Spleen (tissue), 7 donors: Measurements from ENCODE around the gene IQGAP2.

Experiments
- CTCF ChIP-seq, 11 experiments: fragments of 200-600 bp in 7 of 11; fragments of 450-650 bp in 4 of 11; sonication (generic) in 4 of 11; IDR thresholded peaks in 8 of 11; conservative IDR thresholded peaks in 3 of 11; 1 replicate in 7 of 11; 2 replicates in 4 of 11; pipeline versions ENCODE4 v1.4.0 to v1.8.0; 2016 to 2021; ENCODE audit warnings: antibody characterized with exemption in 11 of 11, inconsistent platforms in 4 of 11, mild to moderate bottlenecking in 1 of 11
- POLR2A ChIP-seq, 3 donors: fragments of 450-650 bp; IDR thresholded peaks; one replicate each; pipeline ENCODE4 v1.5.1; 2017; ENCODE audit warnings: antibody characterized with exemption in 3 of 3, mild to moderate bottlenecking in 1 of 3
- POLR2AphosphoS5 ChIP-seq, 3 donors: sonication (generic); formaldehyde crosslinking; IDR thresholded peaks; one replicate each; pipeline ENCODE4 v1.5.1; 2017; ENCODE audit warnings: antibody characterized with exemption in 3 of 3
- donor health status: DM: no; HTN: no; CAD: no; lungs with moderate emphysema.
- donor health status: DM: no; HTN: no; CAD: no.
- donor health status: DM: no; HTN: no; CAD: no.

DNA sequence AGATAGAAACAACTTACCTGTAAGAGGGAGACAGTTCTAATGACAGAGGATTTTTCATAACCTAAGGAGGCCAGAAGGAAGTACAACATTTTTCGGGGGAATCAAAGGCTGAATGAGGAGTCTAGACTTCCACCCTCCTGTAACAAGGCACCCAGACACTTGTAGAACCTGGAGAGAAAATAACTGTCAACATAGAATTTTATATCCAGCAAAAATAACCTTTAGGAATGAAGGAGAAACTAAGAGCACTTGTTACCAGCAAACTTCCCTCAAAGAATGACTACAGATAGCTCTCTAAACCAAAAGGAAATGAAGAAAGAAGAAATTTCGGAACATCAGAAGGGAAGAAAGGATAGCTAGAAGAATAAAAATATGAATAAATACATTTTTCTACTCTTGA lies 246.1 kb downstream of the IQGAP2 start:
- TF ChIP-seq CTCF (IDR thresholded peaks at IDR 0.05 in 8 of 11, conservative IDR thresholded peaks at IDR 0.05 in 3 of 11) = no peak
- no peak for TF ChIP-seq POLR2AphosphoS5 (IDR thresholded peaks at IDR 0.05)
- no peak for TF ChIP-seq POLR2A (IDR thresholded peaks at IDR 0.05)
